ENCODE data around the gene LPCAT1.

Gene LPCAT1

GRCh38 chr5:1544294-1544961 is 20.7 kb upstream of the LPCAT1 start:
- peak; percentile 14 for DNase-seq (ENCODE audit: low spot score)
- in situ Hi-C loops (cut with MboI; ENCODE audit: low sequenced_read_pairs, unreplicated experiment): no loop called here
- no peak for TF ChIP-seq CTCF (IDR thresholded peaks at IDR 0.05; ENCODE audit: borderline replicate concordance, control extremely low read depth, extremely low read depth, insufficient read depth, missing control alignments)

GRCh38 chr5:1543398-1544293 is 19.9 kb upstream of the LPCAT1 start:
- DNase-seq (ENCODE audit: low spot score): no peak
- in situ Hi-C loops (cut with MboI; ENCODE audit: low sequenced_read_pairs, unreplicated experiment): no loop called here

GRCh38 chr5:1542781-1543180 is 19.0 kb upstream of the LPCAT1 start:
- in situ Hi-C loops (cut with MboI; ENCODE audit: low sequenced_read_pairs, unreplicated experiment): no loop called here
- no peak for TF ChIP-seq CTCF (IDR thresholded peaks at IDR 0.05; ENCODE audit: borderline replicate concordance, control extremely low read depth, extremely low read depth, insufficient read depth, missing control alignments)
- no peak for DNase-seq (ENCODE audit: low spot score)

More at GRCh38 chr5:1543398-1544293, 19.9 kb upstream of the LPCAT1 start:
- no peak for TF ChIP-seq CTCF (IDR thresholded peaks at IDR 0.05; ENCODE audit: borderline replicate concordance, control extremely low read depth, extremely low read depth, insufficient read depth, missing control alignments)

- TF ChIP-seq CTCF (IDR thresholded peaks at IDR 0.05; ENCODE audit: borderline replicate concordance, control extremely low read depth, extremely low read depth, insufficient read depth, missing control alignments): no peak
These were observed 18.1 kb upstream of the LPCAT1 start for GRCh38 chr5:1541702-1542400.

GRCh38 chr5:1540831-1541701 is 17.3 kb upstream of the LPCAT1 start:
- in situ Hi-C loops (cut with MboI; ENCODE audit: low sequenced_read_pairs, unreplicated experiment): no loop called here
- DNase-seq (ENCODE audit: low spot score): no peak
- no peak for TF ChIP-seq CTCF (IDR thresholded peaks at IDR 0.05; ENCODE audit: borderline replicate concordance, control extremely low read depth, extremely low read depth, insufficient read depth, missing control alignments)

More at GRCh38 chr5:1541702-1542400, 18.1 kb upstream of the LPCAT1 start:
- DNase-seq (ENCODE audit: low spot score): no peak
- in situ Hi-C loops (cut with MboI; ENCODE audit: low sequenced_read_pairs, unreplicated experiment): no loop called here

Measured in GM13976 (cell line).